HepG2 (cell line): ENCODE measurements around the gene PRADC1. TPM values are rescaled to one million over a fixed set of nuclear protein-coding genes. Genes with fewer than 3 reads are reported as not detected.
A peak's percentile ranks its signal among the peaks of the same experiment; 100 is the strongest.

Source experiments
- AKNA ChIP-seq: sonication (generic); formaldehyde crosslinking; IDR thresholded peaks from 2 replicates; pipeline ENCODE4 v1.4.0; 2020; ENCODE audit warnings: missing genetic modification reagents, borderline replicate concordance
- CHD4 ChIP-seq: fragments of 200-600 bp; sonication (generic); IDR thresholded peaks from 2 replicates; pipeline ENCODE4 v1.7.0; 2017; ENCODE audit warnings: mild to moderate bottlenecking, low read length, borderline replicate concordance
- KLF16 ChIP-seq, 2 experiments: sonication (generic) in 1 of 2; formaldehyde crosslinking in 1 of 2; IDR thresholded peaks; 2 replicates each; pipeline versions ENCODE4 v1.6.1 to v1.8.0; 2016 to 2023; ENCODE audit warnings: missing genetic modification reagents in 2 of 2, missing compliant biosample characterization in 1 of 2
- MLLT10 ChIP-seq: sonication (generic); formaldehyde crosslinking; IDR thresholded peaks from 2 replicates; pipeline ENCODE4 v1.4.0; 2020; ENCODE audit warnings: missing genetic modification reagents
- NFRKB ChIP-seq: fragments of 450-650 bp; IDR thresholded peaks from 2 replicates; pipeline ENCODE4 v1.6.1; 2017
- PRDM10 ChIP-seq: sonication (generic); formaldehyde crosslinking; IDR thresholded peaks from 2 replicates; pipeline ENCODE4 v1.4.0; 2020; ENCODE audit warnings: low read depth, missing genetic modification reagents
- RXRA ChIP-seq: sonication (generic); formaldehyde crosslinking; IDR thresholded peaks from 2 replicates; pipeline ENCODE4 v1.5.1; 2020; ENCODE audit warnings: missing genetic modification reagents
- SMYD3 ChIP-seq: sonication (generic); formaldehyde crosslinking; IDR thresholded peaks from 2 replicates; pipeline ENCODE4 v1.8.1; 2023; ENCODE audit warnings: mild to moderate bottlenecking, missing genetic modification reagents
- TSC22D2 ChIP-seq: sonication (generic); formaldehyde crosslinking; IDR thresholded peaks from 2 replicates; pipeline ENCODE4 v1.5.1; 2020; ENCODE audit warnings: missing genetic modification reagents, mild to moderate bottlenecking, borderline replicate concordance
- ZNF20 ChIP-seq: sonication (generic); formaldehyde crosslinking; IDR thresholded peaks from 2 replicates; pipeline ENCODE4 v1.4.0; 2020; ENCODE audit warnings: mild to moderate bottlenecking, moderate library complexity, missing genetic modification reagents
- ZNF709 ChIP-seq: sonication (generic); formaldehyde crosslinking; IDR thresholded peaks from 2 replicates; pipeline ENCODE4 v1.5.0; 2020; ENCODE audit warnings: mild to moderate bottlenecking, missing genetic modification reagents
- polyA plus RNA-seq, 8 experiments: library from polyadenylated mRNA; depleted of rRNA in 3 of 8; stranded (reverse) in 7 of 8; unstranded in 1 of 8; fragments of >200 nt; fragmentation: Illumina TruSeq in 4 of 8; extraction: Trizol in 4 of 8; gene quantifications; 2 replicates each; pipeline versions ENCODE4 v1.2.1 to v1.2.3, GENCODE V29; 2011 to 2016; ENCODE audit warnings: low read depth in 4 of 8, missing spikeins in 1 of 8, mixed read lengths in 1 of 8; ENCODE audit not compliant: insufficient read depth in 1 of 8
- total RNA-seq, 5 experiments: library from RNA; depleted of rRNA; stranded (reverse); fragments of >200 nt; fragmentation: Illumina TruSeq; extraction: Trizol; gene quantifications; 2 replicates each; pipeline ENCODE4 v1.2.3, GENCODE V29; 2016; ENCODE audit warnings: low read depth in 1 of 5
- TF ChIP-seq, protein P1 (sequence below): sonication (generic); formaldehyde crosslinking; IDR thresholded peaks from 2 replicates; pipeline ENCODE4 v1.5.1; 2020; ENCODE audit warnings: mild to moderate bottlenecking, missing genetic modification reagents, moderate library complexity
- TF ChIP-seq, protein P2 (sequence below): sonication (generic); formaldehyde crosslinking; IDR thresholded peaks from 2 replicates; pipeline ENCODE4 v1.8.1; 2023; ENCODE audit warnings: mild to moderate bottlenecking, inconsistent platforms, moderate library complexity, missing genetic modification reagents, borderline replicate concordance

PRADC1 gene
- total and polyA plus RNA-seq, 2 of the 13 experiments (the other 11 are each of a cell fraction or from before 2014, with no cell fraction given) = 12.1 to 37.2 TPM

DNA sequence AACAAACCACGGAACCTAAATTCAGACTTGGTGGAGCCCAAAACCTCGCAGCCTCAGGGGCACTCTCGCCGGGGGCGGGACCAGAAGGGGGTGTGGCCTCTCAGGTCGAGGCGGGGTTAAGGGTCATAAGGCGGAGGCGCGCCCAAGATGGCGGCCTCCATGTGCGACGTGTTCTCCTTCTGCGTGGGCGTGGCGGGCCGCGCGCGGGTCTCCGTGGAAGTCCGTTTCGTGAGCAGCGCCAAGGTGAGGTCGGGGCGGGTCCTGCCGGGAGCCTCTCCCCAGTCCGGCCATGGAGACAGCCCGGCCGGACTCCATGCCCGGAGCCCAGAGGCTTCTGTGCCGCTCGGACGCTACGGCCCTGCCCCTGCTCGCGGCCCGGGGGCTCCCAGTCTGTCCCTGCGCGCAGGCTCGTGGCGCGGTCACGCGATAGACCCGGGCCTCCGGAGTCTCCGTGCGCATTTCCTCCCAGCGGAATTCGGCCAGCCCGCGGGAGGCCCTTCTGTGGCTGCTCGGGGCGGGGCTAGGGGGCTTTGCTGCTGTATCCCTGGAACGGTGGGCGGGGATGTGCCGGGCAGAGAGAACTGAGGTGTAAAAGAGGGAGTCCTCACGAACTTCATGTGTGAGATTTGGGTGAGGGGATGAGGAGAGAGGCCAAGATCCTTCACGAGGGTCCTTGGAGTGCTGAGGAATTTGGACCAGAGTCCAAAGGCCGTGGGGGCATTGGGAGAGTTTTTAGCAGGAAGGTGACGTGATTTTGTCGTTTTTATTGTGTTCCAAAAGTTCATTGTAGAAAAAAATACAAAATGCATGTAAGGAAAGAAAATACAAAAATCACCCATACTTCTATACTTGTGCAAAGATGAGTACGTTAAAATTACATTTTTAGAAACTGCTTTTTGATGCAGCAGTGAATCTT, 18.7 kb downstream of the PRADC1 start, which contains the start of gene SMYD5 (continued):
- TF ChIP-seq, protein P1, sequence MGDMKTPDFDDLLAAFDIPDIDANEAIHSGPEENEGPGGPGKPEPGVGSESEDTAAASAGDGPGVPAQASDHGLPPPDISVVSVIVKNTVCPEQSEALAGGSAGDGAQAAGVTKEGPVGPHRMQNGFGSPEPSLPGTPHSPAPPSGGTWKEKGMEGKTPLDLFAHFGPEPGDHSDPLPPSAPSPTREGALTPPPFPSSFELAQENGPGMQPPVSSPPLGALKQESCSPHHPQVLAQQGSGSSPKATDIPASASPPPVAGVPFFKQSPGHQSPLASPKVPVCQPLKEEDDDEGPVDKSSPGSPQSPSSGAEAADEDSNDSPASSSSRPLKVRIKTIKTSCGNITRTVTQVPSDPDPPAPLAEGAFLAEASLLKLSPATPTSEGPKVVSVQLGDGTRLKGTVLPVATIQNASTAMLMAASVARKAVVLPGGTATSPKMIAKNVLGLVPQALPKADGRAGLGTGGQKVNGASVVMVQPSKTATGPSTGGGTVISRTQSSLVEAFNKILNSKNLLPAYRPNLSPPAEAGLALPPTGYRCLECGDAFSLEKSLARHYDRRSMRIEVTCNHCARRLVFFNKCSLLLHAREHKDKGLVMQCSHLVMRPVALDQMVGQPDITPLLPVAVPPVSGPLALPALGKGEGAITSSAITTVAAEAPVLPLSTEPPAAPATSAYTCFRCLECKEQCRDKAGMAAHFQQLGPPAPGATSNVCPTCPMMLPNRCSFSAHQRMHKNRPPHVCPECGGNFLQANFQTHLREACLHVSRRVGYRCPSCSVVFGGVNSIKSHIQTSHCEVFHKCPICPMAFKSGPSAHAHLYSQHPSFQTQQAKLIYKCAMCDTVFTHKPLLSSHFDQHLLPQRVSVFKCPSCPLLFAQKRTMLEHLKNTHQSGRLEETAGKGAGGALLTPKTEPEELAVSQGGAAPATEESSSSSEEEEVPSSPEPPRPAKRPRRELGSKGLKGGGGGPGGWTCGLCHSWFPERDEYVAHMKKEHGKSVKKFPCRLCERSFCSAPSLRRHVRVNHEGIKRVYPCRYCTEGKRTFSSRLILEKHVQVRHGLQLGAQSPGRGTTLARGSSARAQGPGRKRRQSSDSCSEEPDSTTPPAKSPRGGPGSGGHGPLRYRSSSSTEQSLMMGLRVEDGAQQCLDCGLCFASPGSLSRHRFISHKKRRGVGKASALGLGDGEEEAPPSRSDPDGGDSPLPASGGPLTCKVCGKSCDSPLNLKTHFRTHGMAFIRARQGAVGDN (CRISPR knock-in tag) = peak; percentile 92
- TF ChIP-seq CHD4 (no peak), ZNF20 (CRISPR knock-in tag) (peak; percentile 57; the same call in 1 of the 2 replicates), MLLT10 (CRISPR knock-in tag) (no peak), TSC22D2 (peak; percentile 0; the same call in 1 of the 2 replicates), RXRA (CRISPR knock-in tag) (peak; percentile 82), AKNA (CRISPR knock-in tag) (no peak), KLF16 (CRISPR knock-in tag; IDR thresholded peaks at IDR 0.05) (no peak; a peak in 1 of 4 replicates), PRDM10 (CRISPR knock-in tag) (no peak; the same call in 1 of the 2 replicates), SMYD3 (CRISPR knock-in tag) (no peak), NFRKB (no peak), ZNF709 (CRISPR knock-in tag) (peak; percentile 98)
- TF ChIP-seq, protein P2, sequence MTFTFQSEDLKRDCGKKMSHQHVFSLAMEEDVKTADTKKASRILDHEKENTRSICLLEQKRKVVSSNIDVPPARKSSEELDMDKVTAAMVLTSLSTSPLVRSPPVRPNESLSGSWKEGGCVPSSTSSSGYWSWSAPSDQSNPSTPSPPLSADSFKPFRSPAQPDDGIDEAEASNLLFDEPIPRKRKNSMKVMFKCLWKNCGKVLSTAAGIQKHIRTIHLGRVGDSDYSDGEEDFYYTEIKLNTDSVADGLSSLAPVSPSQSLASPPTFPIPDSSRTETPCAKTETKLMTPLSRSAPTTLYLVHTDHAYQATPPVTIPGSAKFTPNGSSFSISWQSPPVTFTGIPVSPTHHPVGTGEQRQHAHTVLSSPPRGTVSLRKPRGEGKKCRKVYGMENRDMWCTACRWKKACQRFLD (CRISPR knock-in tag) = peak; percentile 93; the same call in 1 of the 2 replicates
